Progenitor cell of endocrine pancreas (in vitro differentiated cells): ENCODE measurements around the gene SPRYD4. TPM values are rescaled to one million over a fixed set of nuclear protein-coding genes. Genes with fewer than 3 reads are reported as not detected.
A peak's percentile ranks its signal among the peaks of the same experiment; 100 is the strongest.

Experiments used
- DNase-seq: peaks from one replicate; pipeline ENCODE4 v3.0.0; 2021; ENCODE audit warnings: low spot score; ENCODE audit not compliant: unreplicated experiment
- H3K27ac Mint-ChIP-seq: 2 replicates; pipeline ENCODE4 v1.8.0; 2021; ENCODE audit warnings: mild to moderate bottlenecking, moderate library complexity, mixed read lengths
- H3K27me3 Mint-ChIP-seq: 2 replicates; pipeline ENCODE4 v1.8.0; 2021; ENCODE audit warnings: mixed read lengths
- H3K36me3 Mint-ChIP-seq: 2 replicates; pipeline ENCODE4 v1.8.0; 2022; ENCODE audit warnings: mixed read lengths; ENCODE audit not compliant: insufficient read depth
- H3K4me1 Mint-ChIP-seq: 2 replicates; pipeline ENCODE4 v1.8.0; 2021; ENCODE audit warnings: low read depth, mixed read lengths
- H3K4me3 Mint-ChIP-seq: 2 replicates; pipeline ENCODE4 v1.8.0; 2021; ENCODE audit warnings: low read depth, mild to moderate bottlenecking, moderate library complexity, mixed read lengths
- H3K9me3 Mint-ChIP-seq: 2 replicates; pipeline ENCODE4 v1.8.0; 2021; ENCODE audit warnings: low read depth, mixed read lengths
- CTCF ChIP-seq: fragments of 200-600 bp; sonication (generic); IDR thresholded peaks from one replicate; pipeline ENCODE4 v1.5.0; 2021; ENCODE audit warnings: antibody characterized with exemption, mild to moderate bottlenecking; ENCODE audit not compliant: unreplicated experiment
- total RNA-seq: library from RNA; stranded (reverse); gene quantifications from 2 replicates; pipeline ENCODE4 v1.2.1, GENCODE V29; 2021

Gene SPRYD4
- total RNA-seq, 1 donor from 2014 or later: 4.6 TPM

- no peaks in the 10 kb centered on the region for H3K9me3 Mint-ChIP-seq
- no peak for DNase-seq
These were observed 50.2 kb downstream of the SPRYD4 start for GRCh38 chr12:56518570-56518969.

GRCh38 chr12:56520048-56520447 is 51.7 kb downstream of the SPRYD4 start:
- H3K4me1 Mint-ChIP-seq: peaks cover 16% of the 10 kb centered on the region
- H3K36me3 Mint-ChIP-seq: no peaks in the 10 kb centered on the region
- H3K27me3 Mint-ChIP-seq: no peaks in the 10 kb centered on the region
- H3K27ac Mint-ChIP-seq: no peak overlapping the region
- H3K9me3 Mint-ChIP-seq: no peaks in the 10 kb centered on the region
- no peak for TF ChIP-seq CTCF
- H3K4me3 Mint-ChIP-seq: no peak overlapping the region
- no peak for DNase-seq

More at GRCh38 chr12:56518570-56518969, 50.2 kb downstream of the SPRYD4 start:
- Mint-ChIP-seq H3K27me3 (no peaks in the 10 kb centered on the region), H3K36me3 (no peaks in the 10 kb centered on the region), H3K4me1 (peaks cover 11% of the 10 kb centered on the region), H3K27ac (no peak overlapping the region), H3K4me3 (no peak overlapping the region)
- no peak for TF ChIP-seq CTCF

GRCh38 chr12:56520506-56520905 is 52.1 kb downstream of the SPRYD4 start:
- Mint-ChIP-seq H3K9me3 (no peaks in the 10 kb centered on the region), H3K27me3 (no peaks in the 10 kb centered on the region), H3K36me3 (no peaks in the 10 kb centered on the region), H3K4me3 (peak overlapping the region; percentile 19), H3K27ac (peak overlapping the region; percentile 89), H3K4me1 (peaks cover 16% of the 10 kb centered on the region)
- no peak for TF ChIP-seq CTCF
- DNase-seq: no peak

- peaks cover 16% of the 10 kb centered on the region for H3K4me1 Mint-ChIP-seq
- no peaks in the 10 kb centered on the region for H3K9me3 Mint-ChIP-seq
- no peaks in the 10 kb centered on the region for H3K36me3 Mint-ChIP-seq
- H3K4me3 Mint-ChIP-seq: peak overlapping the region; percentile 82
- DNase-seq: no peak
- H3K27me3 Mint-ChIP-seq: no peaks in the 10 kb centered on the region
- peak overlapping the region; percentile 91 for H3K27ac Mint-ChIP-seq
- TF ChIP-seq CTCF: no peak
These were observed 52.8 kb downstream of the SPRYD4 start for GRCh38 chr12:56521209-56521589.

GRCh38 chr12:56521590-56522371 is 53.4 kb downstream of the SPRYD4 start, which contains the start of gene RBMS2:
TSS of gene RBMS2 (plus strand) at chr12:56521820. CDS start at chr12:56522024, 204 bp downstream.
- Mint-ChIP-seq H3K4me3 (peak within 1 kb of the TSS; percentile 82), H3K27me3 (no peaks in the 10 kb centered on the region), H3K27ac (peak within 1 kb of the TSS; percentile 91), H3K36me3 (no peaks in the 10 kb centered on the region), H3K4me1 (peaks cover 20% of the 10 kb centered on the region), H3K9me3 (no peaks in the 10 kb centered on the region)
- no peak for TF ChIP-seq CTCF
- peak; percentile 43 for DNase-seq
